Left colon (tissue), 2 donors: ENCODE measurements around the gene RNF227. TPM values are rescaled to one million over a fixed set of nuclear protein-coding genes. Genes with fewer than 3 reads are reported as not detected.

Experiments
- ATAC-seq: fragments of 200-7000 bp; cut with Tn5 transposase; one replicate; pipeline ENCODE4 v1.9.1; 2020; ENCODE audit warnings: mild to moderate bottlenecking, moderate library complexity
- DNase-seq, 2 donors: peaks; one replicate each; pipeline ENCODE4 v3.0.0-alpha.2; 2020
- intact Hi-C, 2 donors: fragments of 100-400 bp; cut with DNase I in 1 of 2; cut with micrococcal nuclease in 1 of 2; formaldehyde crosslinking; loops; one replicate each; pipeline versions ENCODE4 v1.11.2 to v1.14.0; 2022; cut with DNase I, micrococcal nuclease
- total RNA-seq, 2 donors: library from RNA; stranded (reverse); fragmentation: NEBNext Ultra II Directional; extraction: Animal tissue kit (Norgen Biotek cat#: 25700); gene quantifications; one replicate each; pipeline ENCODE4 v1.2.1, GENCODE V29; 2021
- donor health status: DM: no; HTN: no; CAD: no.
- donor health status: DM: yes; HTN: yes; CAD: no.

RNF227 gene
- total RNA-seq, 2 donors from 2014 or later = 1.2 to 2.1 TPM

DNA sequence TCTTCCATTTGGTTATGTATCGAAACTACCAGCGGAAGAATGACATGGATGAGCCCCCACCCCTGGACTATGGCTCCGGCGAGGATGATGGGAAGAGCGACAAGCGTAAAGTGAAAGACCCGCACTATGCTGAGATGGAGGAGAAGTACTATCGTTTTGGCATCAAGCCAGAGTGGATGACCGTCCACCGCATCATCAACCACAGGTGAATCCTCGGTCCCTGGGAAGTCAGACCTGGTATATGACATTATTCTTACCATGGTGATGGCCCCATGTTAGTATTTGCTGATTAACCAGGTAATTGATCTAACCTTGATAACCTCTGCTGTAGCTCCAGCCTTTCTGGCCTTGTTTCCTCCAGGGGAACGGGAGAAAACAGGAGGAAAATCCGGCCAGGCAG lies 19.0 kb downstream of the RNF227 start:
- no peak for ATAC-seq
- intact Hi-C loops = loop anchor here in 1 of 2 donors (5.0 kb wide), 1 partner anchor 35 kb away; no protein-coding TSS in a partner anchor
- no peak for DNase-seq

DNA sequence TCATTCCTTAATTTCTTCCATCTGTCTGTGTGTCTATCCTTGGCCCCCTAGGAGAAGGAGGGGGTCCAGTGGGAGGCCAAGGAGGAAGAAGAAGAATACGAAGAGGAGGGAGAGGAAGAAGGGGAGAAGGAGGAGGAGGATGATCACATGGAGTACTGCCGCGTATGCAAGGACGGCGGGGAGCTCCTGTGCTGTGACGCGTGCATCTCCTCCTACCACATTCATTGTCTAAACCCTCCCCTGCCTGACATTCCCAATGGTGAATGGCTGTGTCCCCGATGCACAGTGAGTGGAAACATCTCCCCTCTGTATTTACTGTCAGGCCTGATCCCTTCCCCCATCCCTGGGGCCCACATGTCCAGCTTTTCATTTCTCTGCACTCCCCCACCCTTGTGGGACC lies 21.2 kb downstream of the RNF227 start:
- no peak for ATAC-seq
- intact Hi-C loops = loop anchor here in 1 of 2 donors (5.0 kb wide), 1 partner anchor 33 kb away; no protein-coding TSS in a partner anchor
- DNase-seq = no peak

DNA sequence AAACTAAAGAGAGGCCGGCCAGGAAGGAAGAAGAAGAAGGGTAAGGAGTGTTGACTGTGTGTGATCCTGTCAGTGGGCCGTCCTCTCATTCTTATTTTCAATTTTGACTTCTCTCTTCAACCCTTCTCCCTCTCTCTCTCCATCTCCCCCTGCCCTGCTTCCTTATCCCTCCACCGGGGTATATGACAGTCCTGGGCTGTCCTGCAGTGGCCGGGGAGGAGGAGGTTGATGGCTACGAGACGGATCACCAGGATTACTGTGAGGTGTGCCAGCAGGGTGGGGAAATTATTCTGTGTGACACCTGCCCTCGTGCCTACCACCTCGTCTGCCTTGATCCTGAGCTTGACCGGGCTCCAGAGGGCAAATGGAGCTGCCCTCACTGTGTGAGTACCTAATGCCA lies 21.9 kb downstream of the RNF227 start:
- intact Hi-C loops = no loop called here
- no peak for DNase-seq

DNA sequence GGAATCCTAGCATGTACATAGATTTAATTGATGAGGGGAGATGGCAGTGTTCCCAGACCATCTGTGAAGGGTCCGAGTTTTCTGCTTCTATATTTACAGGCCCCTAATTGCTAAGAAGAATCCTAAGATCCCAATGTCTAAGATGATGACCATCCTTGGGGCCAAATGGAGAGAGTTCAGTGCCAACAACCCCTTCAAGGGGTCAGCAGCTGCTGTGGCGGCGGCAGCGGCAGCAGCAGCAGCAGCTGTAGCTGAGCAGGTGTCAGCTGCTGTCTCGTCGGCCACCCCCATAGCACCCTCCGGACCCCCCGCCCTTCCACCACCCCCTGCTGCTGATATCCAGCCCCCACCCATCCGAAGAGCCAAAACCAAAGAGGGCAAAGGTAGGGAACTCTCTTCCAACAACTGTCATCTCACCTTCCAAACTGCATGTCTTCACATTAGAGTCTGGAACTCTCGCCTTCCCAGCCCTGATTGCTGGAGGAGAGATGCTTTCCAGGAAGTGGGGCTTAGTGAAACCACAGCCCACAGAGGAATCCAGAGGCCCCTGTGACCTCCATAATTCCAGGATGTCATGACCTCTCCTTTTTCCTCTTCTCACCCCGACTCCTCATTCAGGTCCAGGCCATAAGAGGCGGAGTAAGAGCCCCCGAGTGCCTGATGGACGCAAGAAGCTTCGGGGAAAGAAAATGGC lies 22.8 kb downstream of the RNF227 start:
- ATAC-seq (no peak), DNase-seq (no peak)
- intact Hi-C loops = no loop called here

More for the DNA sequence above, 21.9 kb downstream of the RNF227 start:
- ATAC-seq = no peak

DNA sequence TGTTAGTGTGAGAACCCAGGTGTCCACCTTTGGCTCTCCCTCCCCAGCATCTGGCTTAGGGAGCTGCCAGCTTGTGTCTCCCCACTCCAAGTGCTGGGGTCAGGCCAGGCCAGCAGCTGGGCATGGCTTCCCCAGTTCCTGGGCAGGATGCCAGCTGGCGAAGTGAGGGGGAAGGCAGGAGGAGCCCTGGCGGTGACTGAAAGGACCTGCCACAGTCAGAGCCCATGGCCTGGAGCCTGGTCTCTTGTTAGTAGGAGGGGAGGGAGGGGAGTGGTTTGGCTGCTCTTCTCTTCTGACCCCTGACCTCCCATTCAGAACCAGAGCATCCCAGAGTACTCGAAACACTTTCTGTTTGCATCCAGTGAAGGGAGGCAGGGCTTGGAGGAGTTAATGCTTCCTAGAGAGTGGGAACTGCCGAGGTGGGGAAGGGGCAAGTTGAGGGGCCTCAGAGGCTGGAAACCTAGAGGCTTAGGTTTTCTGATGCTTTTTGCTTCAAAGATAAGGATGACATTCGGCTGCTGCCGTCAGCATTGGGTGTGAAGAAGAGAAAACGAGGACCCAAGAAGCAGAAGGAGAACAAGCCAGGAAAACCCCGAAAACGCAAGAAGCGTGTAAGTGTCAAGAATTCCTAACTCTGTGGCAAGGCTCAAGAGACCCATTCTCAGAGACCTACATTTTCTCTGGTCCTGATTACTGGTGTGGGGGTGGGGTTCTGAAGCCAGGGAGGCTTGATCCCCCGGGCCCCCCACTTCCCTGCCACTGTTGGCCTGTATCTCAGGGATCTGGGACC lies 26.7 kb downstream of the RNF227 start:
- peak; percentile 96 to 98 for DNase-seq
- intact Hi-C loops = no loop called here
- ATAC-seq = peak; percentile 63

DNA sequence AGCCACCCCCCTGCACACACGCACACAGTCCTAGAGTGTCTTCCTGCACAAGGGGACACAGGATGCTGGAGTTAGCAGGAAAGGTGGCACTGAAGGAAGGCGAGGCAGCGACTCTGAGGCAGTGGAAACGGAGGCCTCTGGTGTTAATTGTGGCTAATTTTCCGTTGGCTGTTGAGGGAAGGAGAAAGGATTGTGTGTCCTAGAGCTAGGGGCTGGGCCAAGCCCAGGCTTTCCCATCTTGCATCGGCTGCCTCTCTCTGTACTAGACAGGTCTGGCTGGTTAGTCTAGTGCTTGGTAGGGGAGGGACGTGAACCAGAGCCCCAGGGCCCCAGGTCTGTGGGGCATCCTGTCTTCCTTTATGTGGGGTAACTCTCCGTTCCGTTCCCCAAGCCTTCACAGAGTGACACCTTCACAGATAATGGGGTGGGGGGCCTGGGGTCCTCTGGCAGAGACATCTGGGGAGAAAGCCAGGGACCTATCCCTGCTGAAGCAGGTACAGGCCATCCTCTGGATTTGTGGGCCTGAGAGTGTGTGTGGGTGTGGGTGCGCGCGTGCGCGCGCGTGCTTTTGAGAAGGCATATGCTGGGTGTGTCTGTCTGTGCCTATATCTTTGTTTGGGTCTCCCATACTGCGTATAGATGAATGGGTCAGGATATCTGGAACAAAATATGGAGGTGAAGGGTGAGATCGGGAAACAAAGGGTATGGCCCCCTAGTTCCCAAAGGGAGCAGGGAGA lies 27.7 kb downstream of the RNF227 start, which contains the start of gene CHD3:
Gene CHD3, plus strand, starts transcription at position 606 of the 737 bp plus-strand sequence. CDS start 212 bp downstream, outside the sequence.
- intact Hi-C loops = no loop called here
- DNase-seq (peak; percentile 50 to 63), ATAC-seq (peak; percentile 29)

DNA sequence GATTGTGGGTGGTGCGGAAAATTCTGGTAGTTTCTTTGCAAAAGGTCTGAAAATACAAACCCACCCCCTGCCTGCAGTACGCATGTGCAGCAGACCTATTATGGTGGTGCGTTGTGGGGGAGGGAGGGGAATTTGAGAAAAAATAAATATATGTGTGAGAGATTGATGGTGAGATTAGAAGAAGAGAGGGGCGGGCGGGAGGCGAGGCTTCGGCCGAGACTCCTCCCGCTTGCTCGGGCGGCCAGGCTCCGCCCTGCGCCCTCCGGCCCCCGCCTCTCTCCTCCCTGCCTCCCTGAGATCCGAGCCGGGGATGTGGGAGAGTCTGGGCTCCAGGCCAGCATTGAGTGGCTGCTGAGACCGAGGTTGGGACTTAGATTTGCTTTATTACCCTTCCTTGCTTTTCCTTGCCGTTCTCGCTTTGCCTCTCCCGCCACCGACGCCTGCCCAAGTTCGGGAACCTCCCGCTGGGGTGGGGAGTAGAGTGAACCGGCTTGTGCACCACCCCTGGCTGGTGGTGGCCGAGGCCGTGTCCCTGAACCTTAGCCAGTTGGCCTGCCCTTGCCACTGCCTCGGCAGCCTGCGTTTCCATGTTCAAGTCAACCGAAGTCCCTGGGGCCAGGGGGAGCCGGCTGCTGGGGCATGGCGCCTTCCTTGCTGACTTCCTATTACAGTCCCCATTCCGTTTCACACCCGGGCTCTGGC lies 28.5 kb downstream of the RNF227 start:
- ATAC-seq = peak; percentile 81
- intact Hi-C loops = no loop called here
- peak; percentile 94 to 95 for DNase-seq

DNA sequence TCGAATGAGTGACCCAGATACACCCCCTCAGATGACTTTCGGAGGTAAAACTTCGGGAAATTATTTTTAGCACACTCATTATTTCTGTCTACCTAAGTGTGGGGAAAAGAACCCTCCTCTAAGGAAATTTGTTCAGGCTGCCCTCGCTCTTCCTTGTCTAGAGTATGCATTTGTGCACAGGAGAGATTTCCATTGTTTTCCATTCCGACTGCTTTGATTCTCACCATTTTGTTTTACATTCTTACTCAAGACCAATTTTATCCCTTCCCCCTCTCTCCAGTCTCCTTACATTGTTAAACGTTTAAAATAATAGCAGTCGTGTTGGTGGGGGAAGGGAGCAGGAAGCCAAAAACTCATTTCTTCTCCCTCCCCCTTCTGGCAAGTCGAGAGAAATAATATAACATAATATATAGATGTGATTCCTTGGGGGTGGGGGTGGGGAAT lies 29.0 kb downstream of the RNF227 start:
- intact Hi-C loops = no loop called here
- no peak for DNase-seq
- peak; percentile 17 for ATAC-seq

DNA sequence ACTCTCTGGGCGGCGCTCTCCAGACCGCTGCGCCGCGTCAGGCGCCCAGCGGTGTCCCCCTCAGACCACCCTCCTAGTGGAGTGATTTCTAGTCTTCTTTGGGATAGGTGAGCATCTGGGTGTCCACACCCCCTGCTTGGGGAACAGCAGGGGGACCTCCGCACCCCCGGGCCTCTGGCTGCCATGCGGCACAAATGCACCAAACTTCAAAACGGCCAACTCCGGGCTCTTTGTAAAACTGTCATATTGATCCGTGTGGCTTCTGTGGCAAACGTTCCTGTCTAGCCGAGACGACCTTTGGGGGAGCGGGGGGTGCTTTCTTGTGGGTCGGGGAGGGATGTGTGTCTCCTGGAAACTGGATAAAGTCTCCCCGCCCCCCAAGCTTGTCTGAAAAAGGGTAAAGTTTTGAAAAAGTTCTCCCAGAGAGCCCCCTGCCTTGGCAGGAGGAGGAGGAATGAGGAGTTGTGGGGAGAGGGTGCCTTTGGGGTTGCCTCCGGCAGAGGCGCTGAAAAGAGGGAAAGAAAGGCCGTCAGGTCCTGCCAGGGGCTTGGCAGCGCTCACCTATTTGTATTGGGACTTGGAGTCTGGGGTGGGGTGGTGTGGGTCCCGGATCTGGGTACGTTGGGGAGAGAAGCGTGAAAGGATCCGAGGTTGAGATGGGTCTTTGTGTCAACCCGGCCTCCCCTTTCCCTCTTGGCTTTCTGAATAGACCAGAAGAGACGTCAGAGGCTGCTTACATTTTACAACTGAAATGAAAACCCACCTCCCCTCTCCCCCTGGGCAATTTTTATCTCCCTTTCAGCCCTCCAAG lies 29.7 kb downstream of the RNF227 start:
- intact Hi-C loops = no loop called here
- DNase-seq (peak; percentile 45 to 55), ATAC-seq (peak; percentile 1)

DNA sequence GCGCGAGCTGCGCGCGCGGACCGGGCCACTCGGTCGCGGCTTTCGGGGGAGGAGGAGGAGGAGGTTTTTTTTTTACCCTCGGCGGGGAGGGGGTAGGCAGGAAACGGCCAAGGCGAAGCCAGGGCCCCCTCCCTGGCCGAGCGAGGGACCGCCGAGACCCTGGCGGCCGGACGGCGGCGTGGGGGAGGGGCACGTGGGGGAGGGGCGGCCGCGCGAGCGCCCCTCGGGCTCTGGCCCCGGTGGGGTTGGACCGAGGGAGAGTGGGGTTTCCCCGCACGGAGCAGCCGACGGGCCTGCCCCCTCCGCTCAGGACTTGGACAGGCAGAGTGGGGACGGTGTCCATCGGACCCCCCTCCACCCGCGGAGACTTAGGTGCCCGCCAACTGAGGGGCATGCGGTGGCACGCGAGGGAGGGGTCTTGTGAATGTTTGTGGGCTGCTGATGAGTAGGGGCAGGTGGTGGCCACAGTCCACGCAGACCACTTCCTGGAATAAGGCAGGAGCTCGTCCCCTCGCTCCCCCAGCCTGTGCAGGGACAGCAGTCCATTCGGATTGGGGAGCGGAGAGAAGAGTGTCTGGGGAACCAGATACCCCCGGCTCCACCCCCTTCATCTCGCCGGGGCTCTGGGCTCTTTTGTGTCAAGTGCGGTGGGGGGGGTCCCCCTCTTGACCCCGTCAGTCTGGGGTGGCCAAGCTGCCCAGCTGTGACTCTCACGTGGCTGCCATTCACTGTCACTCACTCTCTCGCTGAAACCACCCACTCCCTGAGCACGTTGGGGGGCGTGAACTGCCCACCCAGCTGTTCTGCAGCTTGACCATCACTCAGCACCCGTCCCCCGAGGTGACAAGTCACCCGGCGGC lies 30.5 kb downstream of the RNF227 start:
- intact Hi-C loops = no loop called here
- peak; percentile 61 for DNase-seq
- peak; percentile 4 for ATAC-seq

DNA sequence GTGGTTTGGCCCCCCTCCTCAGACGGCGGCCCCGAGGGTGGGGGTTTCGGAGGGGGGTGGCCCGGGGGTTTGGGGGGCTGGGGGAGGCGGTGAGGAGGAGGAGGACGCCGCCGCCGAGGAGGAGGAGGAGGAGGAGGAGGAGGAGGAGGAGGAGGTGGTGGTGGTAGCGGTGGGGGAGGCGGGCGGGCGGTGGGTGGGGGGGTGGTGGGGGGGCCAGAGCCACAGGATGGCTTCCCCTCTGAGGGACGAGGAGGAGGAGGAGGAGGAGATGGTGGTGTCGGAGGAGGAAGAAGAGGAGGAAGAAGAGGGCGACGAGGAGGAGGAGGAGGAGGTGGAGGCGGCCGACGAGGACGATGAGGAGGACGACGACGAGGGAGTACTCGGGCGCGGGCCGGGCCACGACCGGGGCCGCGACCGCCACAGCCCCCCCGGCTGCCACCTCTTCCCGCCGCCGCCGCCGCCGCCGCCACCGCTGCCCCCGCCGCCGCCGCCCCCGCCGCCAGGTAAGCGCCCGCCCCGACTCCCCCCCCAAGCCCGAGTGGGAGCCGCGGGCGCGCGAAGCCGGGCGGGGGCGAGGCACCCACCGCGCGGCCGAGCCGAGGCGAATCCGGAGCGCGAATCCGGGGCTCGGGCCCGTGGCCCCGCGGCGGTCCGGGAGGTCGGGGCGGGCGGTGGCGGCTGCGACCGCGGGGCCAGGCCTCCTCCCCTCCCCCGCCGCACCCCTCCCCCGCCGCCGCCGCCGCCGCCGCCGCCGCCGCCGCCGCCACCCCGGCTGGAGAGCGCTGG lies 31.3 kb downstream of the RNF227 start:
- DNase-seq = peak in 1 of 2 donors; percentile 50
- ATAC-seq = no peak
- intact Hi-C loops = no loop called here

DNA sequence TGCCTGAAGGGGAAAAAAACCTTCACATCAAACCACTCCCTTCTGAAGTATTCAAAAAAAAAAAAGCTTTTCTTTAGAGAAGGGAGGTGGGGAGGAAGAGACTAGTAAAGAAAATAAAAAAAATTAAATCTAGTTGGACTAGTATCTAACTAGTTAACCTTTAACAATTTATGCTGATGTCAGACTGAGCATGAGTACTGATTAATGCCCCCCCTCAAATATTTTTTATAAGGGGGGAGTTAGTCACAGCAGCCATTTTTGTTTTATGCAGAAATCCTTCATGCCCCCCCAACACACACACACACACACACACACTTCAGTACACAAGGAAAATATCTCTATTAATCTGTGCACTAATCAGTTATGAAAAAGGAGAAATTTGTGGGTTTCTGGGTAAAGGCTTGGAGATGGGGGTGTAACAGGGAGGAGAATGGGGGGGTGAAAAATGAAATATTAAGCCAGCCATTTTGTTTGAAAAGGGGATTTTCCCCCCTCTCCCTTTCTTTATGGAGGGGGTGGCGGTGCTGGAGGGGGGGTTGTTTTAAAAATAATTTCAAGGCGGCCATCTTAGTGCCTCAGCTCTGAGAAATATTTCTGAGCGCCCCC lies 32.2 kb downstream of the RNF227 start:
- DNase-seq (no peak), ATAC-seq (no peak)
- intact Hi-C loops = no loop called here

DNA sequence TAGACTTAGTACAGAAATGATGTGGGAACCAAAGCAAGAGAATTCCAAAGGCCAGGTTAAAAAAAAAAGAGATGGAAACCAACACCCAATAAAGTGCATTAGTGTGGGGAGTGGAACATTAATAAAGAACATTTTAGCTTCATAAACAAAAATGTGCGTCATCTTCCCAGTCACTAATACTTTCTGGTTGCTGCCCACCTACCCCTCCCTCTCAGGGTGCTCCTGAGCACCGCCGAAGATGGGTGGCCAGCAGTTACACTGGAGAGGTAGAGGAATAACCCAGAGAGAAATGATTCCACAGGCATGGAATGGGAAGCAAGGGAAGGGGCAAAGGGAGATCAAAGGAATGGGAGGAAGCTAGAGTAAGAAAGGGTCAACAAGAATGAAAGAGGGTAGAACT lies 33.5 kb downstream of the RNF227 start:
- ATAC-seq (no peak), DNase-seq (no peak)
- intact Hi-C loops = no loop called here

DNA sequence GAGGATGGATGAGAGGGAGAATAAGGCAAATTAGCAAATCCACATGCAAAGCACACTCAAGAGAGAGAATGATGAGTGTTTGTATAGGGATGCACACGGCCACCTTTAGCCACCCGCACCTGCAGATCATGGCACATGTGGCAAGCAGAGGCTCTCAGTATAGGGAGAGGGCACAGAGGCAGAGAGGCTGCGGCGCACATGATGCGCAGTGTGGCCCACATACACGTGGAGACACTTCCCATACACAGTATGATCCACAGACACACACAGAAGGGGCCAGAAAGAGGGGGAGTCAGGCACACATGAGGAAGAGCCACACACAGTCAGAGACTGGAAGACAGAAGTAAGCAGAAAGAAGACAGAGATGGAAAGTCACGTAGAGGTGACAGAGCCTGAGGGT lies 34.0 kb downstream of the RNF227 start:
- no peak for DNase-seq
- intact Hi-C loops = no loop called here
- no peak for ATAC-seq

DNA sequence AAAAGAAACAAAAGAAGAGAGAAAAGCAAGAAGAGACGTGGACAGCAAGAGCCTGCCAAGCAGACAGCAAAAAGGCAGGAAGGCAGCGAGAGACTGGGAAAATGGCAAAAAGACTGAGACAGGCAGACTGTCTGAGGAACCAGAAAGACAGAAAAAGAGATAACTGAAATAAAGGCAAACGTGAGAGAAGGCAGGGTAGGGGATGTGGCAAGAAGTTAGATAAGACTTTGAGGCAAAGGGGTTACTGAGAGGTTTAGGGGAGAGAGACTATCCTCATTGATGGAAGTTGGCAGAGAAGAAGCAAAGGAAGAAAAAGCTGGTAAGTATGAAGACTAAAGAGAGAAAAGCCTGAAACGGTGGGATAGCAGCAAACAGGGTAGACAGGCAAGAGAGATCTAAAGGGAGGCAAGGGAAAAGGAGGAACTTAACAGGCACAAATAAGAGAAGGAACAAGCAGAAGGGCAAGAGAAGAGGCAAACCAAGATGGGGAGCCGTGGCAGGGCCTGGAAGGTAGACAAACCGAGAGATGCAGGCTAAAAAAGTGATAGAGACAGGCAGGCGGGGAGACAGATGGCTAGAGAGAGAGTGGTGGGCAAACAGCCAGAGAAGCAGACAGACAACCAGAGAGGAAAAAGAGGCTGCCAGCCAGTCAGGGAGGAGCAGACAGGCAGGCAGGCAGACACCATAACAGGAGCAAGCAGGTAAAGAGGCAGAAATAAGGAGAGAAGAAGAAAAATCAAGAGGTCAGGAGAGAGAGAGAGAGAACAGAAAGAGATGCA lies 34.6 kb downstream of the RNF227 start:
- intact Hi-C loops = no loop called here
- DNase-seq = no peak
- no peak for ATAC-seq
